ENCODE data around the gene BTNL8. TPM values are rescaled to one million over a fixed set of nuclear protein-coding genes. Genes with fewer than 3 reads are reported as not detected.

Gene BTNL8
- polyA plus RNA-seq, 3 donors = 0.13 to 0.50 (median 0.13) TPM

- H3K9ac ChIP-seq (ENCODE audit: insufficient read depth, low read length, poor library complexity, severe bottlenecking) = no peak overlapping the region
- Mint-ChIP-seq H3K36me3 (no peaks in the 10 kb centered on the region), H3K27me3 (ENCODE audit: low read depth in 3 of 3) (peaks cover 5 to 12% (median 11%) of the 10 kb centered on the region in 3 donors), H3K9me3 (peaks cover 0 to 13% (median 6%) of the 10 kb centered on the region in 7 donors), H3K4me3 (no peak overlapping the region), H3K27ac (peak overlapping the region in 1 of 7 donors; percentile 24), H3K4me1 (peaks cover 26% of the 10 kb centered on the region)
- peaks cover 0 to 11% of the 10 kb centered on the region in 2 donors for H3K27me3 ChIP-seq (ENCODE audit: control insufficient read depth in 2 of 2, insufficient read depth in 2 of 2, low read length in 2 of 2)
- H3K4me2 ChIP-seq (replicated peaks; ENCODE audit: extremely low read depth, low read length, poor library complexity, severe bottlenecking) = no peak overlapping the region
- H3K4me1 ChIP-seq (ENCODE audit: control insufficient read depth in 1 of 2, insufficient read depth in 2 of 2, low read length in 2 of 2) = peaks cover 17 to 22% of the 10 kb centered on the region in 2 donors
- intact Hi-C loops (cut with micrococcal nuclease) = no loop called here
- no peak overlapping the region for H3K4me3 ChIP-seq (replicated peaks in 1 of 3; ENCODE audit: low read depth in 2 of 3, low read length in 3 of 3)
- WGBS (ENCODE audit: insufficient coverage) = 80% methylated on average over 6 of the region's 16 CpGs
- H4K20me1 ChIP-seq (ENCODE audit: insufficient read depth, low read length) = no peaks in the 10 kb centered on the region
- H3K9me3 ChIP-seq (replicated peaks in 1 of 2; ENCODE audit: control insufficient read depth in 1 of 2, insufficient read depth in 1 of 2, low read length in 2 of 2) = peaks cover 0 to 3% of the 10 kb centered on the region in 2 donors
- H3K36me3 ChIP-seq (replicated peaks in 1 of 2; ENCODE audit: control insufficient read depth in 1 of 2, insufficient read depth in 2 of 2, low read length in 2 of 2) = no peaks in the 10 kb centered on the region
- no peak overlapping the region for H2AFZ ChIP-seq (ENCODE audit: insufficient read depth, low read depth, low read length, poor library complexity, severe bottlenecking)
- H3K27ac ChIP-seq (ENCODE audit: low read depth in 1 of 2, low read length in 2 of 2) = no peak overlapping the region
- H3K79me2 ChIP-seq (ENCODE audit: insufficient read depth, low read length) = no peaks in the 10 kb centered on the region
- no peak for TF ChIP-seq CTCF (IDR thresholded peaks at IDR 0.05)
- no peak for DNase-seq
Measured at GRCh38 chr5:180870276-180871068, 28.5 kb upstream of the BTNL8 start.

- no peak for DNase-seq
- H3K9me3 ChIP-seq (replicated peaks in 1 of 2; ENCODE audit: control insufficient read depth in 1 of 2, insufficient read depth in 1 of 2, low read length in 2 of 2) = peaks cover 0 to 3% of the 10 kb centered on the region in 2 donors
- peaks cover 17 to 22% of the 10 kb centered on the region in 2 donors for H3K4me1 ChIP-seq (ENCODE audit: control insufficient read depth in 1 of 2, insufficient read depth in 2 of 2, low read length in 2 of 2)
- H3K27me3 ChIP-seq (ENCODE audit: control insufficient read depth in 2 of 2, insufficient read depth in 2 of 2, low read length in 2 of 2) = no peaks in the 10 kb centered on the region
- H3K27me3 Mint-ChIP-seq (ENCODE audit: low read depth in 3 of 3) = peaks cover 5 to 10% (median 8%) of the 10 kb centered on the region in 3 donors
- H3K9me3 Mint-ChIP-seq = peaks cover 0 to 13% (median 6%) of the 10 kb centered on the region in 7 donors
- H2AFZ ChIP-seq (ENCODE audit: insufficient read depth, low read depth, low read length, poor library complexity, severe bottlenecking) = no peak overlapping the region
- peaks cover 26% of the 10 kb centered on the region for H3K4me1 Mint-ChIP-seq
- H3K4me3 ChIP-seq (replicated peaks in 1 of 3; ENCODE audit: low read depth in 2 of 3, low read length in 3 of 3) = no peak overlapping the region
- H3K27ac ChIP-seq (ENCODE audit: low read depth in 1 of 2, low read length in 2 of 2) = no peak overlapping the region
- H3K27ac Mint-ChIP-seq = peak overlapping the region in 3 of 7 donors; percentile 32 to 96 (median 94)
- 100% methylated on average over 3 of the region's 9 CpGs for WGBS (ENCODE audit: insufficient coverage)
- no peak overlapping the region for H3K4me3 Mint-ChIP-seq
- H3K9ac ChIP-seq (ENCODE audit: insufficient read depth, low read length, poor library complexity, severe bottlenecking) = no peak overlapping the region
- no peaks in the 10 kb centered on the region for H3K79me2 ChIP-seq (ENCODE audit: insufficient read depth, low read length)
- no peak for TF ChIP-seq CTCF (IDR thresholded peaks at IDR 0.05)
- intact Hi-C loops (cut with micrococcal nuclease) = no loop called here
- no peaks in the 10 kb centered on the region for H3K36me3 Mint-ChIP-seq
- H3K36me3 ChIP-seq (replicated peaks in 1 of 2; ENCODE audit: control insufficient read depth in 1 of 2, insufficient read depth in 2 of 2, low read length in 2 of 2) = no peaks in the 10 kb centered on the region
- no peaks in the 10 kb centered on the region for H4K20me1 ChIP-seq (ENCODE audit: insufficient read depth, low read length)
- no peak overlapping the region for H3K4me2 ChIP-seq (replicated peaks; ENCODE audit: extremely low read depth, low read length, poor library complexity, severe bottlenecking)
Measured at GRCh38 chr5:180872419-180872818, 26.5 kb upstream of the BTNL8 start.
